GM21526 (cell line): Measurements from ENCODE around the gene SPHK1.
"Not testable (repeated sequence)": the region's sequence is repeated elsewhere in the genome, so short reads cannot be mapped to it uniquely, and the experiment has no call there.

Source experiments
- ATAC-seq: cut with Tn5 transposase; IDR thresholded peaks from one replicate; pipeline ENCODE4 v1.9.1; 2021; ENCODE audit warnings: moderate library complexity; ENCODE audit not compliant: unreplicated experiment, low FRiP score

SPHK1 gene, protein sequence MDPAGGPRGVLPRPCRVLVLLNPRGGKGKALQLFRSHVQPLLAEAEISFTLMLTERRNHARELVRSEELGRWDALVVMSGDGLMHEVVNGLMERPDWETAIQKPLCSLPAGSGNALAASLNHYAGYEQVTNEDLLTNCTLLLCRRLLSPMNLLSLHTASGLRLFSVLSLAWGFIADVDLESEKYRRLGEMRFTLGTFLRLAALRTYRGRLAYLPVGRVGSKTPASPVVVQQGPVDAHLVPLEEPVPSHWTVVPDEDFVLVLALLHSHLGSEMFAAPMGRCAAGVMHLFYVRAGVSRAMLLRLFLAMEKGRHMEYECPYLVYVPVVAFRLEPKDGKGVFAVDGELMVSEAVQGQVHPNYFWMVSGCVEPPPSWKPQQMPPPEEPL

DNA sequence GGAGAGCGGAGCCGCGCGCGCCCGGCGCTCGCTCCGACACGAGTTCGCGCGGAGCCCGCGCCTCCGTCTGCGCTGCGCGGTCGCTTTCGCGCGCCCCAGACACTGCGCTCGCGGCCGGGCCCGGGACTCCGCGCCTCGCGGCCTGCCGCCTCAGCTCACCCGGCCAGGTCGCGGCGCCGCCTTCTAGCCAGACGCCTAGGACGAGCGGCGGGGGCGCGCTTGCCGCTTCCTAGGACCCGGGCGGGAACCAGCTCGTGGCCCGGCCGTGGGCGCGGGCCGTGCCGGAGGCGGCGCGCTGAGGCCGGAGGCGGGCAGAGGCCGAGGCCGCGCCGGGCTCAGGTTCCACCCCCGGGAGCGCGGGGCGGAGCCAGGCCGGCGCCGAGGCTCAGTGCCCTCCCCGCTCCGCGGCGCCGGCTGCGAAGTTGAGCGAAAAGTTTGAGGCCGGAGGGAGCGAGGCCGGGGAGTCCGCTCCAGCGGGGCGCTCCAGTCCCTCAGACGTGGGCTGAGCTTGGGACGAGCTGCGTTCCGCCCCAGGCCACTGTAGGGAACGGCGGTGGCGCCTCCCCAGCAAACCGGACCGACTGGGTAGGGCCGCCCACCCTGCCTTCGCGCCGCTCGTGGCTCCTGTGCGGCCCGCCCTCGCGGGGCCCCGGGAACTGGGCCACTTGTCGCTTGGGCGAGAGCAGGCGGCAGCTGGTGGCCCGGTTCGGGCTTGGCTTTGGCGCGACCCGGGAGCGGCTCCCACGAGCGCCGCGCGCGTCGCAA is at the start of gene SPHK1:
SPHK1 (plus strand) TSS at position 388 of the 765 bp plus-strand sequence. CDS start 1,036 bp downstream, outside the sequence.
- ATAC-seq, result peak; percentile 47

GRCh38 chr17:76335716-76336381 is 48.6 kb upstream of the SPHK1 start:
- no peak for ATAC-seq

DNA sequence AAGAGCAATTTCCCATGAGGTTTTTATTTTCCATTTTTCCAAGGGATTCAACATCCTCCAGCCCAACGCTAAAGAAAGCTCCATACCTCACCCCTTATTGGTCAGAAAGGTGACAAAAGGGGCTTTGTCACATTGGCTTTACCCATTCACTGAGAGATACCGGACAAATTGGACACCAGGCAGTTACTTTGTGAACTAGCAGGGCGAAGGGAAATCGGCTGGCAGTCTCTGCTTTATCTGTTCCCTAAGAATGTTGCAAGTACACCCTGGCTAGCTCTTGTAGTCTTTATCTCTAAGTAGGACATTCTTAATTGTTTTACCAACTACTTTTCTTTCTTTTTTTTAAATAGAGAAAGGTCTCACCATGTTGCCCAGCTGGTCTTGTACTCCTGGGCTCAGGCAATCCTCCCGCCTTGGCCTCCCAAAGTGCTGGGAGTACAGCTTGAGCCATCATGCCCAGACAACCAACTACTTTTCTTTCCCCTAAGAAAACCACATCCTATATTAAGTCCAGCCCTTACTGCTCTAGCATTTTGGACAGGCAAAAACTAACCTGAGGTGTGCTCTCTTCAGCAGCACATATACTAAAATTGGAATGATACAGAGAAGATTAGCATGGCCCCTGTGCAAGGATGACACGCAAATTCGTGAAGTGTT is 47.5 kb upstream of the SPHK1 start:
- ATAC-seq, result no peak

DNA sequence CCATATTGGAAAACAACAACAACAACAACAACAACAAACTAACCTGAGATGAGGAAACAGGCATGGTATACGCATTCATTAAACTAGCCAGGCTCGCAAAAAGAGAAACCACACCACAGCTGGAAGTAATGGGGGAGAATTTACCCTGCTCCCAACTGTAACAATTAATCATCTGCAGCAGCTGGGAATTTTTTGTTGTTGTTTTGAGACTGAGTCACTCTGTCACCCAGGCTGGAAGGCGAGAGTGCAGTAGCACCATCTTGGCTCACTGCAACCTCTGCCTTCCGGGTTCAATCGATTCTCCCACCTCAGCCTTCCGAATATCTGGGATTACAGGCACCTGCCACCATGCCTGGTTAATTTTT is 47.0 kb upstream of the SPHK1 start:
- no peak for ATAC-seq

- no peak for ATAC-seq
Measured at GRCh38 chr17:76341301-76341700, 43.1 kb upstream of the SPHK1 start.

DNA sequence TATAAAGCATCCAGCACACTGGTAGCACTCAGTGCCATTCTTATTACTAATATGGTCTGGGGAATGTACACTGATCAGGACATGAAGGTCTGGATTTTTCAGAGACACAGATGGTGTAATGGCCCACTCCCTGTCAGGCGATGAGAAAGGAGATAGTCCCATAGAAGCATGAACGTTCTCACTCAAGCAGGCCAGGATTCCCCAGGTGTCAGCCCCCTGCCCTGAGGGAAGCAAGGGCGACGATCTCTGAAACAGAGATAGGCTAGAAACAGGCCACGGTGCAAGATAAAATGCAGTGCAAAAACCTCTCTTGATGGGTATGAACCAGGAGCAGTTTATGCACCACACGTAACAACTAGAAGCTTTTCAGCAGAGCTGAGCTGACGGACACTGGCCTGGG is 41.3 kb upstream of the SPHK1 start:
- no peak for ATAC-seq

DNA sequence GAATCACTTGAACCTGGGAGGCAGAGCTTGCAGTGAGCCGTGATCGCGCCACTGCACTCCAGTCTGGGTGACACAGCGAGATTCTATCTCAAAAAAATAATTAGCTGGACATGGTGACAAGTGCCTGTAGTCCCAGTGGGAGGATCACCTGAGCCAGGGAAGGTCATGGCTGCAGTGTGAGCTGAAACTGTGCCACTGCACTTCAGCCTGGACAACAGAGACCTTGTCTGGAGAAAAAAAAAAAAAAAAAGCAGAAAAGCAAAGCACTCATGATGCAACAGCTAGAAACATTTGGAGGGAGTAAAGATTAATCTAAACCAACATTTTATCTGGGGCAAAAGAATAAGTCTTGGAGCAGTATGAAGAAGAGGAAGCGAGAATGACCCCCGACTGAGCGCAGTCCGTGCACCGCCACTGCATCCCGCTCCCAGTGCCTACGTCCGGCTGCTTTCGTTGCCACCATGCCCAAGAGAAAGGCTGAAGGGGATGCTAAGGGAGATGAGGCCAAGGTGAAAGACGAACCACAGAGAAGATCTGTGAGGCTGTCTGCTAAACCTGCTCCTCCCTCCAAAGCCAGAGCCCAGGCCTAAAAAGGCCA is 38.9 kb upstream of the SPHK1 start:
- no peak for ATAC-seq

GRCh38 chr17:76346936-76347335 is 37.5 kb upstream of the SPHK1 start:
- ATAC-seq, result not testable (repeated sequence)

DNA sequence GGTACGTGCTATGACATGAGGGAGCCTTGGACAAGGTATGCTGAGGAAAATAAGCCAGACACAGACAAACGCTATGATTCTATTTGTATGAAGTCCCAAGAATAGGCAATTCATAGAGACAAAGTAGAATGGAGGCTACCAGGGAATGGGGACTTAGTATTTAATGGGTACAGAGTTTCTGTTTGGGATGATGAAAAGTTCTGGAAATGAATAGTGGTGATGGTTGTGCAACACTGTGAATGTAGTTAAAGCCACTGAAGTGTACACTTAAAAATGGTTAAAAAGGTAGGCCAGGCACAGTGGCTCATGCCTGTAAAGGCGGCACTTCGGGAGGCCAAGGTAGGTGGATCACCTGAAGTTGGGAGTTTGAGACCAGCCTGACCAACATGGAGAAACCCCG is 33.9 kb upstream of the SPHK1 start:
- no peak for ATAC-seq

DNA sequence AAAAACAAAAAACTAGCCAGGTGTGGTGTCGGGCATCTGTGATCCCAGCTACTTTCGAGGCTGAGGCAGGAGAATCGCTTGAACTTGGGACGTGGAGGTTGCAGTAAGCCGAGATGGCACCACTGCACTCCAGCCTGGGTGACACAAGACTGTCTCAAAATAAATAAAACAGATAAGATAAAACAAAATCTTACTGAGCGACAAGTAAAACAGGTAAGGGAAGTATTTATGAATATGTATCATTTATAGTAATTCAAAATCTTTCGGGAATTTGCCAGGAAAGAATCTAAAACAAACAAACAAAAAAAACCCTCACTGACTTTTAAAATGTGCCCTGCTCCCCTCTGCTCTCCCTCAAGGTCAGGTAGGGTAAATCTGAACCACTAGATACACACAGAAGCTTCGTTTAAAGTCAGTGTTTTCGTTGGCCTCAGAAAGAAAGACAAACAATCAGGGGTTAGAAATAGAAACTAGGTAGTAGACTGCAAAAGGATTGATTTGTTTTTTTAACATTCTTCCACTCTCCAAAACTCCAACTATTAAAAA is 32.8 kb upstream of the SPHK1 start:
- no peak for ATAC-seq

DNA sequence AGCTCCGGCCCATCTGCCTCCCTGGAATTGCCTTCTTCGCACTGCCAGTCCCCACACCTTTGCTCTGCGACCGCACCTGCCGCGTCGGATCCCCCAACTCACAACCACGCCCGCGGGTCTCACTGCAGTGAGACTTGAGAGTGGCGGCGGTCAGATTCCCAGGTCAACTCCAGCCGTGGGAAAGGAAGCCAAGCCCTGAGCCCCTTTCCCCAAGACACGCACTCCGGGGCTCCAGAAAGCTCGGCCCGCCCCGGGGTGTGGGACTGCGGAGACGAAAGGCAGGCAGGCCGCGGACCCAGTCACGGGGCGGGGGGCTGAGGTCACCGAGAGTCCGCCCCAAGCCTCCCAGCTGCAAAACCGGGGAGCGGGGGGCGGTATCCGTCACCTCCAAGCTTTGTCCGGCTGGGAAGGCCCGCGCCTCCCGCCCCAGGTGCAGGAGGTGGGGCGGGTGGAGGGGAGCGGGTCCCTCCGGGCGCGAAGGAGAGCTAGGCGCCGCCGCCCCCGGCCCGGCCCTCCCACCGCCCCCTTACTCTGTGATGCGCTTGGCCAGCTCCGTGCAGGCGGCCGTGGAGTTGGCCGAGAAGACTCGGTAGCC is 31.3 kb upstream of the SPHK1 start:
- ATAC-seq, result peak; percentile 21

GRCh38 chr17:76353599-76354316 is 30.7 kb upstream of the SPHK1 start, which contains the start of gene PRPSAP1:
PRPSAP1 (minus strand) TSS chr17:76353916; CDS start chr17:76353703, 213 bp downstream.
- ATAC-seq, result peak; percentile 85

DNA sequence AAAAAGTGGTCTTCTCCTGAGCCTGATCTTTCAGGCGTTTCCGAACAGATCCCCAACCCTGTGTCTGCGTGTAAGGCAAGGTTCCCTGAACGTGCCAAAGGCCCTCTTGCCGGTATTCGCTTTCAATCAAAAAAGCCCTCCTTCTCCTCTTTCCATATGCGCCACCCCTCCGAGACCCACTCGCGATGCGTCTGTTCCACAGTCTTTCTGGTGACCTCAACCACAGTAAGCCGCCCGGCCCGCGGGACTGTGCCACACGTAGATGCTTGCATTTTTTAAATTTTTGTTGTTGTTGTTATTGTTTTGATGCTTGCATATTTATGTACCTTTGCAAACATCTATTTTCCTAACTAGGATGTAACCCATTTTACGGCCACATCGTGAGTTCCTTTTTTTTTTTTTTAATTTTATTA is 30.1 kb upstream of the SPHK1 start:
- no peak for ATAC-seq

DNA sequence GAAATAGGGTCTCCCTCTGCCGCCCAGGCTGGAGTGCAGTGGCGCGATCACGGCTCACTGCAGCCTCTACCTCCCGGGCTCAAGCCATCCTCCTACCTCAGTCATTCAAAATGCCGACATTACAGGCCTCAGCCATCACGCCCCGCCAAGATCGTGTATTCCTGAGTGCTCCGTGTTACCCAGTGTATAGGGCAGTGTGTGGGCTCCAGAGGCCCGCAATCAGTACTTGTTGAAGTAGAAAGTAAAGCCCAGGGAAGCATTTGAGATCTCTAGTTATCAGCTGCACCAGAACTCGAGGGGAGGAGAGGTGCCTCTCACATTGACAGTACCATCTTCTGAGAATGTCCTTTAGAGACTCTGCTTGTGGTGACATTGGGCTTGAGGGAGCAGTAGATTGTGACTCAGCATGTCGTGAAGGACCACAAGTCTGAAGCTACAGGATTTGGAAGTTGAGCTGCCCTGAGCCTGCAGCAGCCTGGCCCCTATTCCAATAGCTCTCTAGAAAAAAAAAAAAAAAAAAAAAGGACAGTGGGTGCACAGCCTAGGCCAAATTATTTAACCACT is 29.6 kb upstream of the SPHK1 start:
- ATAC-seq, result no peak

GRCh38 chr17:76356803-76357456 is 27.5 kb upstream of the SPHK1 start:
- no peak for ATAC-seq

DNA sequence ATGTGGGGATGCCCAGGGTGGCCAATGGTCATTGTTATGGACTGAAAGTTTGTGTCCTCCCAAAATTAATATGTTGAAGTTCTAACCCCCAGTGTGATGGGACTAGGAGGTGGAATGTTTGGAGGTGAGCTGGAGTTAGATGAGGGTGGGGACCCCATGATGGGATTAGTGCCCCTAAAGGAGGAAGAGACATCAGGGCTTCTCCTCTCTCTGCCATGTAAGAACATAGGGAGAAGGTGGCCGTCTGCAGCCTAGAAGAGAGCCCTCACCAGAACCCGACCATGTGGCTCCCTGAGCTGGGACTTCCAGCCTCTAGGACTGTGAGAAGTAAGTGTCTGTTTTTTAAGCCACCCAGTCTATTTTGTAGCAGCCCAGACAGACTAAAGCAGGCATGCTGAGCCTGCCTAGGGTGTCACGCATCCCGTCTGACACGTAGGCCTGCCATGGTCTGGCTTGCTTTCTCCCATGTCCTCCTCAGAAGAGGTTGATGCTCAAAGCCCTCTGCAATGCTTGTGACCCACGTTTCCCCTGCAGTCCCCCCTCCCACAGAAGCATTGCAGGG is 26.7 kb upstream of the SPHK1 start:
- no peak for ATAC-seq

DNA sequence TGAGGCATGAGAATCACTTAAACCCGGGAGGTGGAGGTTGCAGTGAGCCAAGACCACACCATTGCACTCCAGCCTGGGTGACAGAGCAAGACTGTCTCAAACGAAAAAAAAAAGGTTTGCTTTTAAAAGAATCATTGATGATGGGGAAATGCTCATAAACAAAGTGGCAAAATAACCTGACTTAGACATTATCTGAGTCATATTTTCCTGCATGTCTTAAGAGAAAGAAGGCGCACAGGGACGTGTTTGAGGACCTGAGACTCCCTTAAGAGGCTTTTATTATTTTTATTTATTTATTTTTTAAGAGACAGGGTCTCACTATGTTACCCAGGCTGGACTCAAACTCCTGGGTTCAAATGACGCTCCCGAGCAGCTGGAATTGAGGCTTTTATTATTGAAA is 25.0 kb upstream of the SPHK1 start:
- ATAC-seq, result no peak

GRCh38 chr17:76359776-76360175 is 24.6 kb upstream of the SPHK1 start:
- ATAC-seq, result not testable (repeated sequence)
